Hepatocyte (in vitro differentiated cells): ENCODE results near the gene ASB1. TPM values are rescaled to one million over a fixed set of nuclear protein-coding genes. Genes with fewer than 3 reads are reported as not detected.

Experiments used
- DNase-seq: peaks from one replicate; pipeline ENCODE4 v3.0.0-alpha.2; 2016; ENCODE audit warnings: low spot score
- H2AFZ ChIP-seq: fragments of 200-600 bp; sonication (generic); 2 replicates; pipeline ENCODE4 v1.6.0; 2016; ENCODE audit warnings: antibody characterized with exemption, mild to moderate bottlenecking
- H3K27ac ChIP-seq: fragments of 200-600 bp; sonication (generic); 2 replicates; pipeline ENCODE4 v1.5.1; 2016; ENCODE audit warnings: mild to moderate bottlenecking
- H3K27me3 ChIP-seq: fragments of 200-600 bp; sonication (generic); 2 replicates; pipeline ENCODE4 v1.6.1; 2016
- H3K36me3 ChIP-seq: fragments of 200-600 bp; sonication (generic); replicated peaks from 2 replicates; pipeline ENCODE4 v1.5.1; 2016; ENCODE audit warnings: low read depth; ENCODE audit not compliant: insufficient read depth
- H3K4me1 ChIP-seq: fragments of 200-600 bp; sonication (generic); 2 replicates; pipeline ENCODE4 v1.5.1; 2016; ENCODE audit warnings: mild to moderate bottlenecking, moderate library complexity; ENCODE audit not compliant: insufficient read depth
- H3K4me2 ChIP-seq: fragments of 200-600 bp; sonication (generic); 2 replicates; pipeline ENCODE4 v1.6.0; 2016
- H3K4me3 ChIP-seq: fragments of 200-600 bp; sonication (generic); 2 replicates; pipeline ENCODE4 v1.5.1; 2016; ENCODE audit warnings: mild to moderate bottlenecking
- H3K79me2 ChIP-seq: fragments of 200-600 bp; sonication (generic); 2 replicates; pipeline ENCODE4 v1.6.0; 2017; ENCODE audit warnings: mild to moderate bottlenecking
- H3K9me2 ChIP-seq: fragments of 200-600 bp; sonication (generic); replicated peaks from 2 replicates; pipeline ENCODE4 v1.6.0; 2017; ENCODE audit warnings: mild to moderate bottlenecking; ENCODE audit not compliant: insufficient read depth
- H3K9me3 ChIP-seq: fragments of 200-600 bp; sonication (generic); 2 replicates; pipeline ENCODE4 v1.5.1; 2016; ENCODE audit warnings: low read depth, mild to moderate bottlenecking
- H4K20me1 ChIP-seq: fragments of 200-600 bp; sonication (generic); 2 replicates; pipeline ENCODE4 v1.6.0; 2016; ENCODE audit warnings: mild to moderate bottlenecking; ENCODE audit not compliant: insufficient read depth, poor library complexity, severe bottlenecking
- EZH2 ChIP-seq: fragments of 200-600 bp; sonication (generic); IDR thresholded peaks from 2 replicates; pipeline ENCODE4 v1.6.1; 2016; ENCODE audit warnings: antibody characterized with exemption, mild to moderate bottlenecking, borderline replicate concordance
- EZH2phosphoT487 ChIP-seq: fragments of 200-600 bp; sonication (generic); IDR thresholded peaks from one replicate; pipeline ENCODE4 v1.6.1; 2018; ENCODE audit warnings: antibody characterized with exemption, mild to moderate bottlenecking, low read depth, moderate library complexity; ENCODE audit not compliant: unreplicated experiment, severe bottlenecking
- WGBS: methylation state at CpG from one replicate; pipeline ENCODE4 v1.1.6; 2016; ENCODE audit warnings: low lambda C conversion rate; ENCODE audit errors: missing lambda C conversion rate; 5-methylcytosine and 5-hydroxymethylcytosine counted together
- polyA plus RNA-seq: library from polyadenylated mRNA; unstranded; fragments of >200 nt; fragmentation: Nextera tagmentation; extraction: Ambion mirVana; gene quantifications from 2 replicates; pipeline ENCODE4 v1.2.1, GENCODE V29; 2016
- total RNA-seq: library from RNA; depleted of rRNA; stranded (reverse); fragments of >200 nt; gene quantifications from 2 replicates; pipeline ENCODE4 v1.2.3, GENCODE V29; 2014
- TF ChIP-seq, protein P1 (sequence below): fragments of 200-600 bp; sonication (generic); IDR thresholded peaks from 2 replicates; pipeline ENCODE4 v1.5.1; 2016; ENCODE audit warnings: antibody characterized with exemption, mild to moderate bottlenecking; ENCODE audit not compliant: poor library complexity

ASB1 gene
- total and polyA plus RNA-seq, 2 experiments from 2014 or later, result 13.0 to 27.9 TPM

- H4K20me1 ChIP-seq, result no peaks in the 10 kb centered on the region
- no peak overlapping the region for H3K27ac ChIP-seq
- H3K4me3 ChIP-seq, result no peak overlapping the region
- no peaks in the 10 kb centered on the region for H3K9me2 ChIP-seq
- DNase-seq, result no peak
- peaks cover 3% of the 10 kb centered on the region for H3K9me3 ChIP-seq
- H3K4me1 ChIP-seq, result no peaks in the 10 kb centered on the region
- H3K4me2 ChIP-seq, result no peak overlapping the region
- no peaks in the 10 kb centered on the region for H3K79me2 ChIP-seq
- WGBS, result 20% methylated on average over 1 of the region's 1 CpG
- no peak overlapping the region for H2AFZ ChIP-seq
- TF ChIP-seq EZH2phosphoT487 (no peak), EZH2 (no peak)
- H3K27me3 ChIP-seq, result no peaks in the 10 kb centered on the region
- H3K36me3 ChIP-seq, result no peaks in the 10 kb centered on the region
These were observed 48.8 kb downstream of the ASB1 start for GRCh38 chr2:238475566-238475965.

GRCh38 chr2:238476258-238476657 lies 49.5 kb downstream of the ASB1 start:
- Histone ChIP-seq H3K9me2 (no peaks in the 10 kb centered on the region), H4K20me1 (no peaks in the 10 kb centered on the region), H2AFZ (no peak overlapping the region), H3K27ac (no peak overlapping the region), H3K4me3 (no peak overlapping the region), H3K4me1 (no peaks in the 10 kb centered on the region), H3K4me2 (no peak overlapping the region), H3K9me3 (peaks cover 3% of the 10 kb centered on the region), H3K36me3 (no peaks in the 10 kb centered on the region), H3K79me2 (no peaks in the 10 kb centered on the region), H3K27me3 (no peaks in the 10 kb centered on the region)
- DNase-seq, result no peak
- TF ChIP-seq, protein P1, sequence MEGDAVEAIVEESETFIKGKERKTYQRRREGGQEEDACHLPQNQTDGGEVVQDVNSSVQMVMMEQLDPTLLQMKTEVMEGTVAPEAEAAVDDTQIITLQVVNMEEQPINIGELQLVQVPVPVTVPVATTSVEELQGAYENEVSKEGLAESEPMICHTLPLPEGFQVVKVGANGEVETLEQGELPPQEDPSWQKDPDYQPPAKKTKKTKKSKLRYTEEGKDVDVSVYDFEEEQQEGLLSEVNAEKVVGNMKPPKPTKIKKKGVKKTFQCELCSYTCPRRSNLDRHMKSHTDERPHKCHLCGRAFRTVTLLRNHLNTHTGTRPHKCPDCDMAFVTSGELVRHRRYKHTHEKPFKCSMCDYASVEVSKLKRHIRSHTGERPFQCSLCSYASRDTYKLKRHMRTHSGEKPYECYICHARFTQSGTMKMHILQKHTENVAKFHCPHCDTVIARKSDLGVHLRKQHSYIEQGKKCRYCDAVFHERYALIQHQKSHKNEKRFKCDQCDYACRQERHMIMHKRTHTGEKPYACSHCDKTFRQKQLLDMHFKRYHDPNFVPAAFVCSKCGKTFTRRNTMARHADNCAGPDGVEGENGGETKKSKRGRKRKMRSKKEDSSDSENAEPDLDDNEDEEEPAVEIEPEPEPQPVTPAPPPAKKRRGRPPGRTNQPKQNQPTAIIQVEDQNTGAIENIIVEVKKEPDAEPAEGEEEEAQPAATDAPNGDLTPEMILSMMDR, result no peak
- TF ChIP-seq EZH2 (no peak), EZH2phosphoT487 (no peak)
- WGBS, result 76% methylated on average over 5 of the region's 5 CpGs

- Histone ChIP-seq H4K20me1 (no peaks in the 10 kb centered on the region), H3K27ac (no peak overlapping the region), H3K9me3 (peaks cover 3% of the 10 kb centered on the region), H3K79me2 (no peaks in the 10 kb centered on the region), H3K4me3 (no peak overlapping the region), H3K4me1 (no peaks in the 10 kb centered on the region), H3K27me3 (no peaks in the 10 kb centered on the region), H3K9me2 (no peaks in the 10 kb centered on the region), H3K4me2 (no peak overlapping the region), H3K36me3 (no peaks in the 10 kb centered on the region), H2AFZ (no peak overlapping the region)
- TF ChIP-seq EZH2, result no peak
- TF ChIP-seq EZH2phosphoT487, result no peak
- TF ChIP-seq, protein P1, result no peak
- 95% methylated on average over 4 of the region's 4 CpGs for WGBS
- DNase-seq, result no peak
These were observed 51.5 kb downstream of the ASB1 start for GRCh38 chr2:238478216-238478615.

- H4K20me1 ChIP-seq, result no peaks in the 10 kb centered on the region
- no peak overlapping the region for H3K4me3 ChIP-seq
- DNase-seq, result no peak
- no peaks in the 10 kb centered on the region for H3K79me2 ChIP-seq
- WGBS, result 97% methylated on average over 1 of the region's 1 CpG
- no peaks in the 10 kb centered on the region for H3K9me2 ChIP-seq
- H3K4me1 ChIP-seq, result no peaks in the 10 kb centered on the region
- no peak overlapping the region for H3K27ac ChIP-seq
- H3K27me3 ChIP-seq, result no peaks in the 10 kb centered on the region
- no peaks in the 10 kb centered on the region for H3K36me3 ChIP-seq
- no peak for TF ChIP-seq EZH2
- TF ChIP-seq, protein P1, result no peak
- TF ChIP-seq EZH2phosphoT487, result no peak
- H2AFZ ChIP-seq, result no peak overlapping the region
- peaks cover 3% of the 10 kb centered on the region for H3K9me3 ChIP-seq
- no peak overlapping the region for H3K4me2 ChIP-seq
These were observed 53.1 kb downstream of the ASB1 start for GRCh38 chr2:238479847-238480246.
